Measurements from ENCODE around the gene SH3TC1.

The SH3TC1 gene

DNA sequence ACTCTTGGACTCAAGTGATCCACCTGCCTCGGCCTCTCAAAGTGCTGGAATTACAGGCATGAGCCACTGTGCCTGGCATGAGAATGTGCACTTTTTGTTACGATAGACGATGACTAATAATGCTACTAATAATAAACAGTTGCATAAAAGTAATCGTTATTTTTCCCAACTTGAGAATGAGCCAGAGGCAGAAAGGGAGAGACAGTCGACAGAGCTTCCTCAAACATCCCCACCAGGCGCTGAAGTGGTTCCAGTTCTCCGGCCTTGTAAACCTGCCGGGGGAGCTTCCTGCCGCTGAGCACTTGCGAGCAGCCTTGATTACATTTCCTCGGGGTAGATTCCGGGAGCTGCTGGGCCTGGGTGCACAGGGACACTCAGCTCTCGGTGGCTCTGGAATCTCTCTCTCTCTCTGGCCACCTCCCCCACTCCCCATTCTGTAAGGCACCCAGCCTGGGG is 61.6 kb downstream of the SH3TC1 start:
- FAIRE-seq (no peak), DNase-seq (ENCODE audit: low spot score) (no peak)

DNA sequence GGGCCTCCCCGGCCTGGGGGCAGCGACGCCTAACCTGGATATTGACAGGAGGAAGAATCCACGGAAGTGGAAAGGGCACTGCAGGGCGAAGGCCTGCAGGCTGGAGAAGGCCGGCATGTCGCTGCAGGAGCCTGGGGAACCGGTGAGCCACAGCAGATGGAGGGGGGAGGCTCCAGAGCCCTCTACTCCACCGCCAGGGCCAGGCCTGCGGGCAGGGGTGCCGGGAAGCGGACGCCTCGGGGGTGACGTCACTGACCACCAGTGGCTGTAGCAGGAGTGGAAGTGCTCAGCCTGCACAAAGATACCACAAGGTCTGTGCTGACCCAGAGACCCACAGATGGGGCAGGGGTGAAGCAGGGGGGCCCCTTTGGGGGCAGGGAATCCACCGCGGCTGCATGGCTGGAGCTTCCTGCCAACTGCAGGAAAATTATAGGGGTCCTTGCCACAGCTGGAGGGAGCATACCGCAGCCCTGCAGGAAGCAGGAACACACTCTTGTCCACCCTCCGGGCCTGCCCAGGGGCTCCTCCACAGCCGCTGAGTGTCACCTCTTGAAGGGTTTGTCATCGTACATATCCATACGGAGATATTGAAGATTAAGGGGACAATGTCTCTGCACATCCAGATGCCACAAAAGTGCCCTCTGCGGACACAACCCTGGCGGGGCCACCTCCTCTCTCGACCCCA is 62.9 kb downstream of the SH3TC1 start:
- FAIRE-seq (no peak), DNase-seq (ENCODE audit: low spot score) (peak; percentile 55)

DNA sequence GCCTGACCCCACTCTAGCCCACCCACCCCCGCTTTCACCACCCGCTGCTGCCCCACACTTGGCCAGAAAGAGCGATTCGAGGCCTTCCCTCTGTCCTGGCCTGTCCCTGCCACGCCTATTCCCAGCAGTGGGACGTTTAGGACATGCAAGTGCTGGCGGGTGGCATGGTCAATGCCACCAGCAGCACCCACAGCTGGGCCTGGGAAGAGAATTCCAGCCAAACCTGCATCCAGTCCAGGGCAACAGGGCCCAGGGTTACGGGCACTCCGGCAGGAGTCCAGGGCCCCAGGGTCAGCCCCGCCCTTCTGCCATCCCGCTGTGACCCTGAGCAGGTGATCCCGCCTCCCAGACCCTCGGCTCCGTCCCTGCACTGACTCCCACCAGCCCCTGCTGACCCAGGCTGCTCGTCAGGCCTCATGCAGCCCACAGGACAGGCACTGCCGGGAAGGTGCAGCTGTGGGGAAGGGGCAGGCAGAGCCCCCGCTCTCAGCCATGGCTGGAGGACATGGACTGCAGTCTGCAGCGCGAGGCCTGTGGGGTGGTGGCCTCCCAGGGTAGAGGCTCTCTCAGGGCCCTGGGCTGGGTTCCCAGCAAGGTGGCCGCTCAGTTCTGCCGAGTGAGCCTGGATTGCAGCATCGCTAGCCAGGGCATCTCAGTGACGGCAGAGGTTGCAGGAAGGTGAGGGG is 63.7 kb downstream of the SH3TC1 start:
- no peak for FAIRE-seq
- no peak for DNase-seq (ENCODE audit: low spot score)

DNA sequence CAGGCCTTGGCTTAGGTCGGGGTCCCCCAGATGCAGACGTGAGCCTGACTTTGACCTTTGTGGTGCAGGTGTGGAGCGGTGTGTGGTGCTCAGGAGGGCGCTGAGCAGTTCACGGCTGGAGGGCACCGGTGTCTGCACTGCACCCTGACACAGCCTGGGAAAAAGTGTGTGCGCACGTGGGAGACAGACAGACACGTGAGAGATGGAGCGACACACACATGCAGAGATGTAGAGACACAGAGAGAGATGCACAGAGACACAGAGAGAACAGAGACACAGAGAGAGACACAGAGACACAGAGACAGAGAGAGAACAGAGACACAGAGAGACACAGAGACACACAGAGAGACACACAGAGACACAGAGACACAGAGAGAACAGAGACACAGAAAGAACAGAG is 64.3 kb downstream of the SH3TC1 start:
- DNase-seq (ENCODE audit: low spot score) = no peak
- no peak for FAIRE-seq

DNA sequence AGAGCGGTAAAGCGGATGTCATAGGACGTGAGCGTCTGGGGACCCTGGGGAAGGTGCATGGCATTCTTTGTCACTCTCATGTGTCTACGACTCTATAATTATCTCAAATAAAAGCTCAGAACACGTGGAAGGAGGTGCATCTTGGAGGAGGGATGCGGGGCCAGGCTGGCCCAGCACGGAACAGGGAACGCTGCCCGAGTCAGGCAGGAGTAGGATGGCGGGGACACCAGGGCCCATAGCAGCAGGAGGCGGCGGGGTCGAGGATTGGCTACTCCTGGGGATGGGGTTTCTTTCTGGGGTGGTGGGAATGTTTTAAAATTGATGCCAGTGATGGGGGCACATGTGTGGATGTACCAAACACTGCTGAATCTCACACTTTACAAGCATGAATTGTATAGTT is 65.0 kb downstream of the SH3TC1 start:
- no peak for FAIRE-seq
- no peak for DNase-seq (ENCODE audit: low spot score)

DNA sequence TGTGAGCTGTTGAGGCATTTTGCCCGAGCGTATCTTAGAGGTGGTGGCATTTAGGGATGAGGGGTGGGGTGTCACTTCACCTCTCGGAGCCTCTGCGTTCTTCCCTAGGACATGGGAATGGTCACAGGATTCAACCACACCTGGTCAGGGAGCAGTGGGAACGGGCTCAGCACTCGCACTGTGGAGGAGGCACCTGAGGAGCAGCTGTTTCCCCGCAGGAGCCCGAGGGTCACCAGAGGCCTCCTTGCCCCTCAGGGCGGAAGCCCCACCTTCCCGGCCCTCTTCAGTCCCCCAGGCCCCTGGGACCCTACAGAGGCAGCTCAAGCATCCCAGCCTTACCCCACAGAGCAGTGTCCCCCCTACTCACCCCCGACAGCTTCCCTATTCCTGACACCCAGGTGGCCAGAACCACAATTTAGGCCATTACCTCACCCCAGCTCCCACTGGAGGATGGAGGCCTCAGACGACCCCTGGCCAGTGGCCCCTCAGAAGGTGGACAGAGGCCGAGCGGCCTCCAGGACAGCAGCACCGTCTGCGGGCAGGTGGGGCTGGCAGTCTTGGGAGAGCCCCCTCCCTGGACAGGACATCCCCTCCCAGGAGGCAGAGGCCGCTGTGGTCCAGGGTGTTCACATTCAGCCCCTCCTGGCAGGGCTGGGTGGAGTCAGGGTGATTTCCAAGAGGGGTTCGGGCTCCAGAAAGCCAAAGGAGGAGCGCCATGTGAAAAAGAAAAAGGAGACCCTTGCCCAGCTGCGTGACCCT is 66.3 kb downstream of the SH3TC1 start:
- DNase-seq (ENCODE audit: low spot score) (no peak), FAIRE-seq (no peak)

DNA sequence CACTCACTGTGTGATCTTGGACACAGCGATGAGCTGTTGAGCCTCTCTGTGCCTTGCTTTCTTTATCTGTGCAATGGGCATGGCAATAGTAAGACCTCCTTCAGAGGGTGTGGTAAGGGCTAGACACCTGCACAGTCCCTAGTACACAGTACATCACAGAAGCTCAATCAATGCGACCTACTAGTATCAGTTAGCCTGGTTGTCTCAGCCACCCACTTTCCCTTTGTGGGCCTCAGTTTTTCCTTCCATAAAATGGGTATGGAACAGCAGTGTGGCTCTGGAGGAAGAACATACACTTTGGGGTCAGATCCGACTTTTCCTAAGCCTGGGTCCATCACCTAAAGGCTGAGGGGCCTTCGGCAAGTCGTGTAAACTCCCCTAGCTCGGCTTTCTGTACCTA is 67.0 kb downstream of the SH3TC1 start:
- FAIRE-seq (no peak), DNase-seq (ENCODE audit: low spot score) (no peak)

DNA sequence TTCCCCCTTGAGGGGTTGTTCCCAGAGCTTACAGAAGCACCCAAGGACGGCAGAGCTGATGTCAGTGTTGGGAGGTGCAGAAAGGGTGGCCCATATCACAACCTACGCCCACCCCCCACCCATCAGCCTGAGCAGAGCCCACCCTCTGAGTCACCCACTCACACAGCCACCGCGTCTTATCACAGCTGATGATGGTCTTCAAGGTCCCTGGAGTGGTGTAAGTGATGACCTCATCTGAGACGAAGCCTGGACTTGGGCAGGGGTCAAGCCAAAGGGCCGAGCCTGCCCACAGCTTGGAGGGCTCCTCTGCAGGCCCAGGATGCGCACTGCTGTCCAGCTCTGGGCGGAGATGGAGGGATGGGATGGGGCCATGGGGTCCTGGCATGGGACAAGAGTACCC is 67.4 kb downstream of the SH3TC1 start:
- no peak for FAIRE-seq

DNA sequence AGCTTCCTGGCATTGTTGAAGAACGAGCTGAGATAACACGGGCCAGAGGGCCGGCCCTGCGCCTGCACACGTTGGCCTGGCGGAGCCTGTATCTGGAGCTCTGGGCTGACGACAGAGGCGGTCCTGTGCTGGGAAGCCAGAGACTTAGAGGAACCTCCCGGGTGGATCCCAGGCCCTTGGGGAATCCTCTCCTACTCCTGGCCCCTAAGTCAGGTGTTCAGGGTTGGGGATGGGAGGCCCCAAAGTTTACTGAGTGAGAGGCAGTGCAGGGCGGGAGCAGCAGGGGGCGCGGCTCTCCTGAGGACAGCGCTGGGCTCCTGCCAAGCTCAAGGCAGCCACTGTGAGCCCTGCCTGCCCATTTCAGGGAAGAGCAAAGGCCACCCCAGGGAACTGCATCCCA is 68.0 kb downstream of the SH3TC1 start:
- FAIRE-seq = no peak
- peak; percentile 56 for DNase-seq (ENCODE audit: low spot score)

More for the DNA sequence above, 67.4 kb downstream of the SH3TC1 start:
- no peak for DNase-seq (ENCODE audit: low spot score)

DNA sequence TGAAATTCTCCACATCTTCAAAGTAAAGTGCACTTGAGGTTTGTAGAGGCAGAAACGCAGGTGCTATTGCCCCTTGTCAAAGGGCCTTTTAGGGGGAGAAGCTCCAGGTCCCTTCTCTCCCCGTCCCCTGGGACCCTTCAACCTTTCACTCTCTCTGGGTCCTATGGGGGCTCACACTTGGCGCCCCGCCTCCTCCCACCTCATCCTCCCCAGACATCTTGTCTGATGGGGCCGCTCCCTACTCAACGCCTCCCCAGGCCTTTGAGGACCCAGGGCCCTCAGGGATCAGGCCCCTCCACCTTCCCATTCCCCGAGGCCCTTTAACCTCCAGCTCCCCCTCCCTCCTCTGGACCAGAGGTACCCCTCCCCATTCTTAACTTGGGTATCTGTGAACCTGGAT is 69.1 kb downstream of the SH3TC1 start:
- FAIRE-seq = no peak

DNA sequence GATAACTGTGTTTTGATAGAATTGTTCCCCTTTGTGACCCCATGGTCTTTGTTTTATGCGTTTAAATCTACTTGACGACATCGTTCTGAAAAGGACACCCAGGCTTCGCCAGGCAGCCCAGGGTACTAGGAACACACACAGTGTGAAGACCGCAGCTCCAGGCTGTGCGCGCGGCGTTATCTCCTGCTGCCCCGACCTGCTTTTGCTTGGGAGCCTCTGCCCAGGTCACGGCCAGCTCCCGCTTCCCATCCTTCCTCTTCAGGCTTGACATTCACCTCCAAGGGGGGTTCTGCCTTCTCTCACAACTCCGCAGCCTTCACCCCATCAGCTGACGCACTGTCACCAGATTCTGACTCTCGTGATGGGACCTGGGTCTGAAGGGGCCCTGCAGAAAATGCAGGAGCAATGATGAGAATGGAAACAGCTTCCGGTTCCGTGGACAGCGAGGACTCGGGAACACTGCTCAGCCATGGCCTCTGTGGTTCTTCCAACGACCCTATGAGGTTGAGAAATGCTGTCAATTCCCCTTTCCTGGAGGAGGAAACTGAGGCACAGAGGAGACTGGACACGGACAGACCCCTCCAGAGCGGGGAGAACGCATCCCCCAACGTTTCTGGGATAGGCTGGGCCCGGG is 69.9 kb downstream of the SH3TC1 start:
- no peak for DNase-seq (ENCODE audit: low spot score)
- no peak for FAIRE-seq

More for the DNA sequence above, 69.1 kb downstream of the SH3TC1 start:
- DNase-seq (ENCODE audit: low spot score) = no peak

DNA sequence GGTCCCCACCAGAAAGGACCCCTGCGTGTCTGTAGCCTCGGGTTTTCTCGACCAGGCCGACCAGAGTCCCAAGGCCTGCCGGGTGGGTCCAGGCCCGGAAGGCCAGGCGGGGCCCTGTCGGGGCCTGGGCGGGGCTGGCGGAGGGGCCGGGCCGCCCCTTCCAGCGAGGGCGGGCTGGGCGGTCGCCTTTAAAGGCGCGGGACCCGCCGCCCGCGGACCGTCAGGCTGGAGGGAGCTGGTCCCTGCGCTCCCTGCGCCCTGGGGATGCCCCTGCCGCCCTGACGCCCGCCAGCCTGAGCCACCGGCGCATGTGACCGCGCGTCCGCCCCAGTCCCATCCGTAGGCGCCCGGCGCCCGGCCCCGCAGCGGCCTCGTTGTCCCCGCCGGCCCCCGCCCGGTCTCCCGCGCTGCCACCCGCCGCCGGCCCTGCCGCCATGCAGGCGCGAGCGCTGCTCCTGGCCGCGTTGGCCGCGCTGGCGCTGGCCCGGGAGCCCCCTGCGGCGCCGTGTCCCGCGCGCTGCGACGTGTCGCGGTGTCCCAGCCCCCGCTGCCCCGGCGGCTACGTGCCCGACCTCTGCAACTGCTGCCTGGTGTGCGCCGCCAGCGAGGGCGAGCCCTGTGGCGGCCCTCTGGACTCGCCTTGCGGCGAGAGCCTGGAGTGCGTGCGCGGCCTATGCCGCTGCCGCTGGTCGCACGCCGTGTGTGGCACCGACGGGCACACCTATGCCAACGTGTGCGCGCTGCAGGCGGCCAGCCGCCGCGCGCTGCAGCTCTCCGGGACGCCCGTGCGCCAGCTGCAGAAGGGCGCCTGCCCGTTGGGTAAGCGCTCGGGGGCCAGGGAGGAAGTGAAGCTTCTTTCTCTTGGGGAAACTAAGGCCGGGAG is 70.7 kb downstream of the SH3TC1 start, which contains the start of gene HTRA3:
HTRA3 (plus strand) TSS at position 220 of the 883 bp plus-strand sequence; CDS start at position 435, 215 bp downstream.
- FAIRE-seq = peak; percentile 9
- peak; percentile 85 for DNase-seq (ENCODE audit: low spot score)

DNA sequence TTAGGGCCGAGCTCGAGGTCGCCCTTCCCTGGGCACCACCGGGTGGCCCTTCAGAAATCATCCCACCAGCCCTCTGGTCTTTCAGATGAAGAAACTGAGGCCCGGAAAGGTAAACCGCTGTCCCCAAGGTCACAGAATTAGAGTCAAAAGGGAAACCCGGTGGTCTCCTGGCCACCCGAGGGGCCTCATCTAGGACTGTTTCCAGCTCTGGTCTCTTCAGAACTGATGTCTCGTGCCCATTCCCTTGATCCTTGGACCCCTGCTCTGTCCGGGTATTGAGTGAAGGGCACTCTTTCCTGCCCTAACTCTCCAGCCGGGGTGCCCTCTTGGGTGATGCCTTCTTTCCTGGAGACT is 71.3 kb downstream of the SH3TC1 start:
- no peak for FAIRE-seq

DNA sequence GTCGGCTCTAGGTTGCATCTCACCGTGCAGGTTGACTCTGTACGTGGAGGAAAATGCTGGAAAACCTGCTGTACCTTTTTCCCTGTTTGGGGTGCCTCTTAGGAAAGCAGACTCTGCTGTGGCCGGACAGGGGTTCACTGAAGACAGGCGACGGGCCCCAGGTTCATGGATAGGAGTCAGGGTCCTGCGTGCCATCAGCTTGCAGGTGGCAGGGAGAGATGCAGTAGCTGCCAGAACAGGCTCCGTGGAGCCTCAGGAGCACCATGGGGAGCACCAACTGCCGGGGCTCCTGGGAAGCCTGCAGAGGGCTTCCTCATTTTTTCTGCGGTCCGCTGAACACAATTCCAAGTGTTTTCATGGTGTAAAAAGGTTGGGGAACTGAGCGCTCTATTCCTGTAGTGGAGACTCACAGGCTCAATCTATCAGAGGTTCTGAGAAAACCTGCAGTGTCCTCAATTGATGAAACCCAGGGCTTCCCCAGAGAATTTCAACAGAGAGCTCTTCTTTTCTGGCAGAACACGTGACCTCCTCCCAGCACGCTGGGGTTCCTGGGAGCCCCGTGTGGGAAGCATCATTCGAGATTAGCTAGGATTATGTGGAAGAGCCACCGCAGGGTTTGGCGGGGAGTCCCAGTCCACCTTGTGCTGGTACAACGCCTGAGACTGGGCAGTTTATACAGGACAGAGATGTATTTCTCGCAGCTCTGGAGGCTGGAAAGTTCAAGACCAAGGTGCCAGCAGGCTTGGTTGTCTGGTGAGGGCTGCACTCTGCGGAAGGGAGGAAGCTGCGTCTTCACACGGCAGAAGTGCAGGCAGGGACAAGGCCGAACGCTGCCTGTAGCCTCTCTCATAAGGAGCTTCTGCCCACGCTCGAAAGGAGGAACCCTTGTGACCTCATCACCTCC is 72.1 kb downstream of the SH3TC1 start:
- FAIRE-seq (no peak), DNase-seq (ENCODE audit: low spot score) (no peak)

More for the DNA sequence above, 71.3 kb downstream of the SH3TC1 start:
- no peak for DNase-seq (ENCODE audit: low spot score)

DNA sequence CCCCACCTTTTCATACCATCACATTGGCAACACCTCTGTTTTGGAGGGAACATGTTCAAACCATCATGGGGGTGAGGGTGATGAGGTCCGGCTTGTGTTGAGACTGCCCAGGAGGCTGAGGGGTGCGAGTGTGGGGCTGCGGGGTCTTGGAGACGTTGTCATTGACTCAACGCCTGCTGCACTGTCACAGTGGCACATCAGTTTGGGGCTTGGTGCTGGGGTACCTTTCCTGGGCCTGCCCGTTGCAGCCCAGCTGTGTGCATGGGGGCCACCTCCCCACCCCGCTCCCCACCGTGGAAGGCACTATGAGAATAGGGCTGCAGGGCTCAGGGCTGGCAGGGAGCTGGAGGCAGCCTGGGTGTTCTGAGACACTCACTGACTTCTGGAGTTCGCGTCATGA is 72.7 kb downstream of the SH3TC1 start:
- no peak for FAIRE-seq
- no peak for DNase-seq (ENCODE audit: low spot score)

DNA sequence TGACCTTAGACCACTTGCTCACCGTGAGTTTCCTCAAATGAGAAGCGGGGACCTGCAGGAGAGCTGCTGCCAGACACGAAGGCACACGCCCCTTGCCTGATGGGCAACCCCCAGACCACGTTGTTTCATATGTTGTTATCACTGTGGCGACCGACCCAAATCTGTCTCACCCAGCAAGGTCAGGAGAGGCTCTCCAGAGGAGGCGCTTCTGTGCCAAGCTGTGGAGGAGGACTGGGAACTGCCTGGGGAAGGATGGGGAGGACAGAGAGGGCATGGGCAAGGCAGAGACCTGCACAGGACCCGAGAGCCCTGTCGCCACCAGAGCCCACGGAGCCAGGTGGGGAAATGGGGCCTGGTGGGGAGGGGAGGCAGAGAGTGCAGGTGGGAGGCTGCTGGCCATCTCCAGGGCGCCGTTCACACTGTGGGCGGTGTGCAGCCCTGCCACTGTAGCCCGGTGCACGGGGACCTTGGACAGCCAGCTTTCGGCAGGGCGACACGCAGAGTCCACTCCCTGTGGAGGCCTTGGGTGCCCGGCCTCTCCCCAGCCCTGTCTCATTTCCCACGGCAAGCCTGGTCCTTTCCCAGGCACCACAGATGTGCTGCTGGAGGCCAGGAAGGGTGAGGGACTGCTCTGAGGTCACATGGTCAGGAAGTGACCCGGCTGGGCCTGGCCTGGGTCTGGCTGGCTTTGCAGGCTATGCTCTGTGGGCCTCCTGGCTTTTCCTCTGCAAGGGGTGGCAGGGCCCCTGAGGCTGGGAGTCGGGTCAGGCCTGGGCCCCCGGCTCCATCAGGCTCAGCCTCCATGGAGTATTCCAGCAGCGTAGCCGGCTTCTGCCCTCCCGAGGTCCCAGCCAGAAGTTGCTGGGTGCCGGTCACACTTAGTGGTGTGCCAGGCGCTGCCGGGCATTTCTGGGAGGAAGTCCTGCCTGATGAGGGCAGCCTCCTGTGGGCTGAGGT is 73.7 kb downstream of the SH3TC1 start:
- FAIRE-seq (no peak), DNase-seq (ENCODE audit: low spot score) (no peak)

DNA sequence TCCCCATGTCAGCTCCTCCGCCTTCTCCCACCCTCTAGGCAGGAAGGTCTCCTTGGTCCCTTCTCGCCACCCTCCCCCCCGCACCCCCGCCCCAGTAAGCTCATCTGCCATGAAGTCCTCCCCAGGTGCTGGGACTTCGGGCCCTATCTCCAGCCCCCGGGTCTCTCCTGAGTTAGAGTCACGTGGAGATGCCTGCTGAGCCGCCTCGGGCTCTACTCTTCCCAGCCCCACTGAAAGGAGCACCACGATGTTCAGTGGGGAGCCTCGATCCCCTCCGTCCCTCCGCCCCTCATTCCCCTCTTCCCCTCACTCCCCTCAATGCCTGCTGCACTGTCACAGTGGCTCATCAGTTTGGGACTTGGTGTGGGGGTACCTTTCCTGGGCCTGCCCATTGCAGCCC is 74.4 kb downstream of the SH3TC1 start:
- FAIRE-seq = no peak
- no peak for DNase-seq (ENCODE audit: low spot score)

DNA sequence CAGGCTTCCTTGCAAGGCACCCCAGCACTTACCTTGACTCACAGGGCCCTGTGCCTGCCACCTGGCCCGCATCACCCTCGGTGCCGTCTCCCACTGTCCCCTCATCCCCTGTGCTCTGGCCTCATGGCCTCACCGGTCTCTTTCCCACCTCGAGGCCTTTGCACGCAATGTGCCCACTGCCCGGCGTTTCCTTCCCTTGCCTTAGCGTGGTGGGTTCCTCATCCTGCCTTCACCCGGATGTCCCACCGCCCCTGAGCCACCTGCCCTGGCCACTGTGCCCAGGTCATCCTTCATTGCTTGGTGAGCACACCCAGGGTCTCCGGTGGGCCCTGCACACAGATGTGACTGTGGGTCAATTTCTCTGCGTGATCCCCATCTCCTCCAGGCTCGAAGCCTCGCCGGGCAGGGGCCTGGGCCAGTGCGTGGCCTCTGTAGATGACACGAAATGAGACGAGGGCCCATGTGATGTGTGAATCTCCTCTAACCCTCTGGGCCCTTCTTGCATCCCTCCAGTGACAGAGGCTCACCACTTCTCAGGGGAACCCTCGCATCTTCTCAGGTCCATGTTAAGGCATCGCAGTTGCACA is 75.1 kb downstream of the SH3TC1 start:
- DNase-seq (ENCODE audit: low spot score) = no peak
- no peak for FAIRE-seq

Data from urothelium cell line (cell line).